CD4-positive, alpha-beta memory T cell (primary cell): ENCODE measurements around the gene CACNA2D1. TPM values are rescaled to one million over a fixed set of nuclear protein-coding genes. Genes with fewer than 3 reads are reported as not detected.

Source experiments
- CTCF ChIA-PET: fragments of 350-600 bp; sonication (Branson Sonifier 250); formaldehyde crosslinking; loops from one replicate; lab custom pipeline; 2021; ENCODE audit warnings: inconsistent platforms; ENCODE audit not compliant: partially characterized antibody; lab: Charles Lee
- POLR2A ChIA-PET: fragments of 350-600 bp; sonication (Branson Sonifier 250); formaldehyde crosslinking; loops from one replicate; lab custom pipeline; 2021; ENCODE audit not compliant: partially characterized antibody; lab: Charles Lee
- DNase-seq, 5 donors: peaks; one replicate each; pipeline versions ENCODE4 v3.0.0 to v3.0.0-alpha.2; 2020 to 2022; ENCODE audit warnings: mixed read lengths in 1 of 5
- H3K27ac ChIP-seq: one replicate; pipeline ENCODE4 v1.7.0; 2013; ENCODE audit warnings: low read depth, low read length
- H3K27me3 ChIP-seq: 2 replicates; pipeline ENCODE4 v1.7.0; 2013; ENCODE audit warnings: mild to moderate bottlenecking, low read length, moderate library complexity; ENCODE audit not compliant: insufficient read depth
- H3K36me3 ChIP-seq: 2 replicates; pipeline ENCODE4 v1.7.0; 2013; ENCODE audit warnings: mild to moderate bottlenecking, low read length, moderate library complexity; ENCODE audit not compliant: insufficient read depth
- H3K4me1 ChIP-seq: 2 replicates; pipeline ENCODE4 v1.7.0; 2013; ENCODE audit warnings: mild to moderate bottlenecking, low read length, moderate library complexity; ENCODE audit not compliant: insufficient read depth
- H3K4me3 ChIP-seq, 2 donors: one replicate each; pipeline ENCODE4 v1.7.0; 2013; ENCODE audit warnings: low read length in 2 of 2, mild to moderate bottlenecking in 1 of 2
- H3K9me3 ChIP-seq, 2 donors: one replicate each; pipeline ENCODE4 v1.7.0; 2013; ENCODE audit warnings: low read length in 2 of 2, control low read depth in 1 of 2; ENCODE audit not compliant: control insufficient read depth in 1 of 2
- H3K27ac Mint-ChIP-seq, 7 donors: one replicate each; pipeline ENCODE4 v1.8.0; 2020 to 2021; ENCODE audit warnings: mixed read lengths in 7 of 7, mild to moderate bottlenecking in 6 of 7, inconsistent platforms in 3 of 7, moderate library complexity in 3 of 7
- H3K27me3 Mint-ChIP-seq, 2 donors: one replicate each; pipeline ENCODE4 v1.8.0; 2020 to 2021; ENCODE audit warnings: mixed read lengths in 2 of 2
- H3K36me3 Mint-ChIP-seq, 2 donors: one replicate each; pipeline ENCODE4 v1.8.0; 2020 to 2021; ENCODE audit warnings: mixed read lengths in 2 of 2, inconsistent platforms in 1 of 2, mild to moderate bottlenecking in 1 of 2
- H3K4me1 Mint-ChIP-seq, 4 donors: one replicate each; pipeline ENCODE4 v1.8.0; 2020 to 2021; ENCODE audit warnings: mixed read lengths in 4 of 4, mild to moderate bottlenecking in 1 of 4
- H3K4me3 Mint-ChIP-seq, 8 donors: one replicate each; pipeline ENCODE4 v1.8.0; 2020 to 2021; ENCODE audit warnings: mixed read lengths in 8 of 8, mild to moderate bottlenecking in 7 of 8, moderate library complexity in 6 of 8, inconsistent platforms in 3 of 8
- H3K9me3 Mint-ChIP-seq, 8 donors: one replicate each; pipeline ENCODE4 v1.8.0; 2020 to 2021; ENCODE audit warnings: mixed read lengths in 8 of 8, mild to moderate bottlenecking in 5 of 8, inconsistent platforms in 3 of 8, moderate library complexity in 1 of 8
- intact Hi-C: fragments of 100-400 bp; cut with micrococcal nuclease; formaldehyde crosslinking; loops from one replicate; pipeline ENCODE4 v1.15.1; 2023
- polyA plus RNA-seq, 2 donors: library from polyadenylated mRNA; unstranded; fragments of 300-500 nt; fragmentation: Illumina TruSeq; gene quantifications; one replicate each; pipeline ENCODE4 v1.2.3, GENCODE V29; 2021
- total RNA-seq, 2 experiments: library from RNA; stranded (reverse); gene quantifications; one replicate each; pipeline ENCODE4 v1.2.3, GENCODE V29; 2021

Gene CACNA2D1
- total and polyA plus RNA-seq, 4 experiments from 2014 or later: not detected

GRCh38 chr7:82444220-82444909, 788 bp upstream of the CACNA2D1 start:
- Histone ChIP-seq H3K9me3 (no peaks in the 10 kb centered on the region), H3K27ac (no peak overlapping the region), H3K4me1 (no peaks in the 10 kb centered on the region), H3K4me3 (no peak overlapping the region), H3K27me3 (peaks cover 6% of the 10 kb centered on the region), H3K36me3 (no peaks in the 10 kb centered on the region)
- ChIA-PET POLR2A (no interaction called here), CTCF (no interaction called here)
- Mint-ChIP-seq H3K27ac (no peak overlapping the region), H3K27me3 (peaks cover 23 to 27% of the 10 kb centered on the region in 2 donors), H3K9me3 (peaks cover 0 to 22% (median 5%) of the 10 kb centered on the region in 8 donors), H3K36me3 (no peaks in the 10 kb centered on the region), H3K4me3 (peak overlapping the region in 5 of 8 donors; percentile 28 to 65 (median 43)), H3K4me1 (peaks cover 0 to 11% (median 2%) of the 10 kb centered on the region in 4 donors)
- intact Hi-C loops: no loop called here
- no peak for DNase-seq

GRCh38 chr7:82443036-82443546, 486 bp downstream of the CACNA2D1 start:
- ChIA-PET CTCF (no interaction called here), POLR2A (no interaction called here)
- Mint-ChIP-seq H3K36me3 (no peaks in the 10 kb centered on the region), H3K27me3 (peaks cover 23 to 27% of the 10 kb centered on the region in 2 donors), H3K9me3 (peaks cover 0 to 22% (median 5%) of the 10 kb centered on the region in 8 donors), H3K4me3 (peak overlapping the region in 6 of 8 donors; percentile 9 to 73 (median 64)), H3K27ac (no peak overlapping the region), H3K4me1 (peaks cover 0 to 11% (median 2%) of the 10 kb centered on the region in 4 donors)
- DNase-seq: no peak
- no peak overlapping the region for H3K27ac ChIP-seq
- H3K36me3 ChIP-seq: no peaks in the 10 kb centered on the region
- no peaks in the 10 kb centered on the region for H3K9me3 ChIP-seq
- H3K27me3 ChIP-seq: peaks cover 6% of the 10 kb centered on the region
- no peaks in the 10 kb centered on the region for H3K4me1 ChIP-seq
- intact Hi-C loops: no loop called here
- H3K4me3 ChIP-seq: no peak overlapping the region

- H3K27me3 Mint-ChIP-seq: peaks cover 23 to 25% of the 10 kb centered on the region in 2 donors
- POLR2A ChIA-PET: no interaction called here
- DNase-seq: no peak
Measured at GRCh38 chr7:82442492-82443035, 1.0 kb downstream of the CACNA2D1 start.

GRCh38 chr7:82441669-82442478, 1.7 kb downstream of the CACNA2D1 start:
- no peaks in the 10 kb centered on the region for H3K36me3 Mint-ChIP-seq
- H3K4me1 Mint-ChIP-seq: peaks cover 0 to 11% (median 2%) of the 10 kb centered on the region in 4 donors
- H3K4me3 Mint-ChIP-seq: peak overlapping the region in 3 of 8 donors; percentile 9 to 26 (median 21)

More at GRCh38 chr7:82442492-82443035, 1.0 kb downstream of the CACNA2D1 start:
- no peak overlapping the region for H3K27ac ChIP-seq
- Mint-ChIP-seq H3K9me3 (peaks cover 0 to 22% (median 5%) of the 10 kb centered on the region in 8 donors), H3K27ac (no peak overlapping the region), H3K4me3 (peak overlapping the region in 7 of 8 donors; percentile 9 to 69 (median 38)), H3K36me3 (no peaks in the 10 kb centered on the region), H3K4me1 (peaks cover 0 to 11% (median 2%) of the 10 kb centered on the region in 4 donors)
- H3K27me3 ChIP-seq: peaks cover 6% of the 10 kb centered on the region
- H3K36me3 ChIP-seq: no peaks in the 10 kb centered on the region
- no peak overlapping the region for H3K4me3 ChIP-seq
- no peaks in the 10 kb centered on the region for H3K9me3 ChIP-seq
- CTCF ChIA-PET: no interaction called here
- intact Hi-C loops: no loop called here
- H3K4me1 ChIP-seq: no peaks in the 10 kb centered on the region

GRCh38 chr7:82438521-82438920, 5.1 kb downstream of the CACNA2D1 start:
- H3K4me1 Mint-ChIP-seq: peaks cover 0 to 7% (median 2%) of the 10 kb centered on the region in 4 donors
- intact Hi-C loops: no loop called here
- DNase-seq: no peak
- Histone ChIP-seq H3K9me3 (no peaks in the 10 kb centered on the region), H3K27ac (no peak overlapping the region), H3K27me3 (peaks cover 6% of the 10 kb centered on the region), H3K4me1 (no peaks in the 10 kb centered on the region), H3K4me3 (no peak overlapping the region), H3K36me3 (no peaks in the 10 kb centered on the region)
- POLR2A ChIA-PET: no interaction called here
- H3K9me3 Mint-ChIP-seq: peaks cover 0 to 14% (median 0%) of the 10 kb centered on the region in 8 donors
- H3K27ac Mint-ChIP-seq: no peak overlapping the region
- no peaks in the 10 kb centered on the region for H3K36me3 Mint-ChIP-seq
- no peak overlapping the region for H3K4me3 Mint-ChIP-seq
- peaks cover 10 to 11% of the 10 kb centered on the region in 2 donors for H3K27me3 Mint-ChIP-seq
- CTCF ChIA-PET: no interaction called here

More at GRCh38 chr7:82441669-82442478, 1.7 kb downstream of the CACNA2D1 start:
- H3K27me3 Mint-ChIP-seq: peaks cover 23 to 24% of the 10 kb centered on the region in 2 donors
- H3K27ac Mint-ChIP-seq: no peak overlapping the region
- ChIA-PET POLR2A (no interaction called here), CTCF (no interaction called here)
- Histone ChIP-seq H3K27ac (no peak overlapping the region), H3K4me1 (no peaks in the 10 kb centered on the region), H3K27me3 (peaks cover 6% of the 10 kb centered on the region), H3K9me3 (no peaks in the 10 kb centered on the region), H3K36me3 (no peaks in the 10 kb centered on the region), H3K4me3 (no peak overlapping the region)
- intact Hi-C loops: no loop called here
- no peak for DNase-seq
- peaks cover 0 to 22% (median 5%) of the 10 kb centered on the region in 8 donors for H3K9me3 Mint-ChIP-seq

GRCh38 chr7:82435769-82436168, 7.8 kb downstream of the CACNA2D1 start:
- intact Hi-C loops: no loop called here
- Histone ChIP-seq H3K36me3 (no peaks in the 10 kb centered on the region), H3K4me3 (no peak overlapping the region), H3K9me3 (no peaks in the 10 kb centered on the region), H3K27ac (no peak overlapping the region), H3K4me1 (no peaks in the 10 kb centered on the region), H3K27me3 (no peaks in the 10 kb centered on the region)
- DNase-seq: no peak
- no peak overlapping the region for H3K4me3 Mint-ChIP-seq
- H3K36me3 Mint-ChIP-seq: no peaks in the 10 kb centered on the region
- peaks cover 0 to under 1% of the 10 kb centered on the region in 2 donors for H3K27me3 Mint-ChIP-seq
- no peaks in the 10 kb centered on the region for H3K4me1 Mint-ChIP-seq
- no peak overlapping the region for H3K27ac Mint-ChIP-seq
- CTCF ChIA-PET: no interaction called here
- POLR2A ChIA-PET: no interaction called here
- H3K9me3 Mint-ChIP-seq: peaks cover 0 to 7% (median 5%) of the 10 kb centered on the region in 8 donors
